ENCODE measurements around the gene C12orf50.
"Not testable (repeated sequence)": the region's sequence is repeated elsewhere in the genome, so short reads cannot be mapped to it uniquely, and the experiment has no call there.

The C12orf50 gene, protein sequence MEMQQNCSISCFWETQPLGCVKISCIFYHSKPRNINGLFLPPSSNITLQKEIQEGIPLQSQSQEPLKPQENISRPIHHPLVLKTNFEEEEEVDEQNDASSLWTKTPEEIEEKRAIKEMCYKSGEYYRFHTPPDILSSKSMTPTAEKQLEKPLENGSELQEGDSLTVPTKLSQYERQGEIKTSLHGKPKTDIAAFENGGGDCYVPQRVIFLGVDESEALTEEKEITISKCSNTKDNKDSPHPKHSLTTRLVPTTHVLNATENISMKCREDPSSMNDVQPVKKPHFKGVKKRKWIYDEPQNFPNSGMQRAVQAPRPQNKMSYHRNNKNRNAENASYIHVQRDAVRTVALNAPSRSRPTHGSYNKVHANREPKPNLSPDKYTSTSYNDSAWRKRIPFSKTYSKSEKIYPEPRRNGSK

DNA sequence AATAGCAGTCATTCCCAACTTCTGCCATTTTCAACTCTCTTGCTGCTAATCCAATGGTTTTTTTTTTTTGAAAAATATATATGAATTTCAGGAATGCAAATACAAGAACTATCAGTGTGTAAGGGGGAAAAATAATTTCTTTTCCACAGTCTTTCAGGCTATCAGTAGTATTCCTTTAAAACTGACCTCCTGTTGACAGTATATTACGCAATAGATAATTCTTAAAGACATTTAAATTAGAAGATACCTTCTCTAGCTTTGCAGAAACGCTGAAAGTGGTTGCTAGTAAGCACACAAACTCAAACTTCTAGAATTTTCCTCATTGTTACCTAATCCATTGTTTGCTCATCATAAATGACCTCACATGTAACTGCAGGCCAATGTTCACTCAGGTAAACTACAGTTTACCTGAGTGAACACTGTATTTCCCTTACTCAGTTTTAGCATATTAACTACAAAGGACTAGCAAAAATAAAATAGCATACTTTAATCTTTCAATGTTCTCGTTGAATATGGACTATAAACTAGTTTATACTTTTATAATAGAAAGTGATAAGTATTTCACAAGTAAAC, at the start of gene C12orf50:
C12orf50 (minus strand) TSS at position 309 of the 573 bp plus-strand sequence. CDS start 2,439 bp downstream, outside the sequence.
- no peak for DNase-seq (ENCODE audit: low spot score)

DNA sequence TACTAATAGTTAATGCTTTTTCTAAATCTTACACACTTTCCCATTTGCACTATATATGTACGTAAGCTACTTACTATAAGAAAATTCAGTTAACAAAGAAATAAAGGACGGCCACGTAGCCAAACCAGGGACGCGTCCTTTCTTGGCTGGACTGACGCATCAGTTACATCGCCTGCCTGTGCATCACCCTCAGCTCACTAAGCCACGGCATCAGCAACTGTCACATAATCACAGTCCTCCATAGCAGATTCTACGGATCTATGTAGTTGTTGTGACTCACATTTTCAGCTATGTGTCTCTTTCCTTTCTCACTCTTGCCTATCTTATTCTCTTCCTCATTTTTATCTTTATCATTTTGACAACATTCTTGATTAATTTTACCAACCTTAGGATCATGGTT, 38.1 kb upstream of the C12orf50 start:
- no peak for DNase-seq (ENCODE audit: low spot score)

DNA sequence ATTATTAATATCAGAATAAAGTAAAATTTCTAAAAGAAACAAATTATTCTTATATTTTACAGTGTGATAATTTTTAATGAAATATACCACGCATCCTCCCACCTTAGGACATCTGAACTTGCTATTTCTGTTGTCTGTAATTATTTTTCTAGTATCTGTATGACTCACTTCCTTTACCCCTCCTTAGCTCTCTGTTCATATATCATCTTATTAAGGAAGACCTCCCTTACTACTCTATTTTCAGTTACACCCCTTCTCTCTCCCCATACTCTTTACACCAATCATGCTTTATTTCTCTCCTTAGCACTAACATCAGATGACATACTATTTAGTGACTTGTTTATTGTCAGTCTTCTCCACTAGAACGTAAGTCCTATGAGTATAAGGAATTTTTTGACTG, 34.2 kb upstream of the C12orf50 start:
- DNase-seq (ENCODE audit: low spot score) = no peak

DNA sequence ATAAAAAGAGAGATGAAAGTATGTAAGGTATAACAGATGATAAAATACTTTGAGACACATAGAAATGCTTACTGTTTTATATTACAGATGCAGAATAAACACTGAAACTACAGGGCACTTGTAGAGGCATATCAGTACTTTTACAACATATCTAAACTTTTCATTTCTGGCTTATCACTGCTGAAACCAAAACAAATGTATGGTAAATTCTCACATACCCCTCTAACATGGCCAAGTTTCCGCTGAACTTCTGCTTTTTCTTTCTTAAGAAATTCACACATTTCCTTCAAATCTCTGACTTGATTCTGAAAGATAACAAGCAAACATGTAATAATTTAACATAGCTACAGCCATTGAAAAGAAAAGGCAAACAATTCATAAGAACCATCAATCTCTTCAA, 33.3 kb upstream of the C12orf50 start:
- no peak for DNase-seq (ENCODE audit: low spot score)

DNA sequence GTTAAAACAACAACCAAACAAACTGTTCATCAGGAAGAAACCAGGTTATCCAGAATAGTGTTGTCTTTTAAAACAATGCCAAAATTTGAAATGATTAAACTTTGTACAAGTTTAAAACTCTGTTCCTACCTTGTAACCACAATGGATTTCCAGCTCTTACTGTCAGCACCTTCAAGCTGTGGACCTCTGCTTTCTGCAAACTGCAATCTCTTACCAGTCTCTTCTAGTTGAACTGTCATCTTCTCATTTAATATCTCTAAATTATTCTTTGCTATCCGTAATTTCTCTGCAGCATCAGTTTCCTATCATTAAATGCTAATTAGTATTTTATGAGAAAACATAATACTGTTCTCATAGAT, 29.5 kb upstream of the C12orf50 start:
- no peak for DNase-seq (ENCODE audit: low spot score)

DNA sequence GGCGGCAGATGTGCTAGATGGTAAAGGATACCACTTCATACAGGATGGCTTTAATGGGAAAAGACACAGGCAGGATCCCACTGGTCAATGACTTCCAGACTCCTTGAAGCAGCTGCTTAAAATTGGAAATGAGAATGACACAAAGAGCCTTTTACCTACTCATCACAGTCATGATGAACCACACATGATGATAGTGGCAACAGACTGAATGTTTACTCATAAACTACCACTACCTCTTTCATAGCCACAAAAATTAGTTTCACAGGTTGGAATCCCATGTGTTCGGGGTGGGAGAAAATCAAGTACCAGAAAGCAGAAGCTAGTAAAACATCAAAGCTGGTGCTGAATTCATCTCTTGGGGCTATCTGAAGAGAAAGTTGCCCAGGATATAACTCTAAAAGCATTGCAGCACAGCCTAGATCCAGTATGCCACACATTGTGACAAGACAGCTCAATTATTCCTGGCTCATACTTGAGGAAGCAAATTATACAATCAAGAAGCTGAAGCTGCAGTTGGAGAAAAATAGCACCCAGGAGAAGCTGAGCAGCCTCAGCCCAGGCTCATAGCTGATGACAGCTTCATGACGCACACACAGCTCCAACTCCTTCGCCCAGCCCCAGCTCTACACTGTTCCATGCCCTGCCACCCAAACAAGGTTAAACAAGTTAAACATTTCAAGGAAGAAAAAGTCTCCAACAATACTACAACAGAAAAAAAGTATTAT, 29.0 kb upstream of the C12orf50 start:
- no peak for DNase-seq (ENCODE audit: low spot score)

DNA sequence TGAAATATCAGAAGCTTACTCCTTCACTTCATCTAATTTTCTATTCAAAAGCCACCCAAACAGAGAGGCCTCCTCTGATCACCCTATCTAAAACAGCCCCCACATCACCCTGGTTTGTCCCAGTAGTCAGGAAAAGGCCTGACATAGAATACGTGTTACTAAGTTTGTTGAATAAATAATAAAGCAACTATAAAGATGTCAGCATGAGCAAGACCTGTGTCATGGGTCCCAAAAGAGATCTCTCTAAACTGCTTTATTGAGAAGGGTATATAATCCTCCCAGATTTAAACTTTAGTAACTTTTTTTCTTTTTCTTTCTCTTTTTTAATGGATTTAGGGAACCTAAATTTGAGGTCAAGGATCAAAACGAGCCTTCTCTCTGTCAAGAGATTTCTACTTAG, 27.4 kb upstream of the C12orf50 start:
- DNase-seq (ENCODE audit: low spot score) = no peak

DNA sequence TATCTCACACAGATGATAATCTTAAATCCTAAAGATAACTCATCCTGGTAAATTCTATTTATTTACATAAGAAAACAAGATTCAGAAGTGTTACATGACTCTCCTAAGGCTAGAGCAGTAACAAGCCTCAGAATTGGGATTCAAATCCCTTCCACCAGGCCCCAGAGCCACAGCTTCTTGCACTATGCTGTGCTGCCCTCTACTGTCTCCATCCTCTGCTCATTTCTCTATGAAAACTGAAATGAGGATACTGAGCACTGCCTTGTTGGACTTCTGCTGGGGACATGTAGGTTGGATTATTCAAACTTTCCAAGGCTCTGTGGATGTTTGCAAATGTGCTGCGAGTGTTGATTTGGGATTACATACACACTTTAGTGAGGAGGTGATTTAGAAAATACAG, 23.5 kb upstream of the C12orf50 start:
- peak; percentile 20 for DNase-seq (ENCODE audit: low spot score)

DNA sequence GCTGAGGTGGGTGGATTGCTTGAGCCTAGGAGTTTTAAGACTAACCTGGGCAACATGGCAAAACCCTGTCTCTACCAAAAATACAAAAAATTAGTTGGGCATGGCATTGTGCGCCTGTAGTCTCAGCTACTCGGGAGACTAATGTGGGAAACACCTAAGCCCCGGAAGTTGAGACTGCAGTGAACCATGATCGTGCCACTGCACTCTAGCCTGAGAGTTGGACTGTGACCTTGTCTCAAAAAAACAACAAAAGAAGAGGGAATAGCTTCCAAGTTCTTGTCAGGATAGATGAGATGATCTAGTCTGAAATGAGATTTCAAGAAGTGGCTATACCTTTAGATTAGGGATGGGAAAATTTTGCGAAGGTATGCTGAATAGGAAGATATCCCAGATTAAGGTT, 14.8 kb upstream of the C12orf50 start:
- no peak for DNase-seq (ENCODE audit: low spot score)

DNA sequence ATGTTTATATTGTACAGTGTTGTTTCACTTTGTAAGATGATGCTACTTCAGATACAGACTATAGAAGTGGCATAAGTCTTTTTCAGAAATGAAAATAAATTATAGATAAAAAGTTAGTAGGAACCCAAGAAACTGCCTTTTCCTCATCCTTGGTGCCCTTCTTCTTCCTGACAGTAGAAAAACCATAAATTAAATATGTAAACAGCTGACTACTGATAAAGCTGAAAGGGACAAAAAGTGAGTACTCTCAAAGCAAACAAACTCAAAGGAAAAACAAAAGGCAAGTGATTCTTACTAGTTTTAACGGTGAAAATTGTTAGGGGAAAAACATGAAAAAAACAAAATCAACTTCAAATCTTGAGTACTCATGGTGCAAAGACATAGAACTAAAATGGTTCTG, 8.6 kb upstream of the C12orf50 start:
- DNase-seq (ENCODE audit: low spot score) = no peak

DNA sequence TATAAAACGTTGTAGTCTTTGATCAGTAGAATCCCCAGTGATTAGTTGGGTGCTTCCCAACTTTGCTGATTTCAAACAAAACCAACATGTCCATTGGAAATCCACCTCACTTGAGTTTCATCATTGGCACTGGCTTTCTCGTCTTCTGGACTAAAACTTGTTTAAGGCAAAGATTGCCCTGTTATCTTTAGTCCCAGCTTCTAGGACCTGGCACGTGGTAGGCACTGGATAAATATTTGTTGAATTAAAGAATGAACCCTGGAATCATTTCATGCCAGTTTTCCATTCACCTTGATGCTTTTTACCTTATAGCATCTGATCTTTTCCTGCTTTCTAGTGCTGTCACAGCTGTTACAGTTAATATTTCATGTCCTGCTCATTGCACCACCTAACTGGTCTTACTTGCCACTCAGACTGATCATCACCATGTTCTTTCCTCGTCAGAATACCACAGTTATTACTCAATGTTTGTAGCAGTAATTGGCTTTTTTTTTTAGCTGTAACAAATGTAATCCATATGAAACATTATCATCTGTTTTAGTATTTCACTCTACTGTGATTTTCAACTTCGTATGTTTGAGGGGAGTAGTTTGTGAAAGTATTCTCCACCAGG, 7.3 kb upstream of the C12orf50 start:
- DNase-seq (ENCODE audit: low spot score) = no peak

DNA sequence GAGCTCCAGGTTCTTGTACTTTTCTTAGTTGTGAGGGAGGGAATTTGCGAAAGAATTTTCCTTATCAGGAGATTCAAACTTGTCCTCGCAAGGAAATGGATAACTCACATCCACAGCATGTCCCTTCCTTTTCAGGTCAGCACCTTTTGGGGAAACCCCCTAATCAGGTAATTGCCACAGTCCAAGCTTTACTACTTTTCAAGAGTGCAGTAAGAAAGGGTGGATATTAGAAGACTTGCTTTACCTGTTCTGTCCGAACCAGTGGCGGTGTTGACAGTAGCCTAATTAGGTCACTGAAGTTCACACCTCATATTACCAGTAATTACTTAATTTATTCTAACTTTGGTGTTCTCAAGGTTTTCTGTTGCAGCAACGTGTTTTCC, 6.7 kb upstream of the C12orf50 start:
- DNase-seq (ENCODE audit: low spot score) = no peak

DNA sequence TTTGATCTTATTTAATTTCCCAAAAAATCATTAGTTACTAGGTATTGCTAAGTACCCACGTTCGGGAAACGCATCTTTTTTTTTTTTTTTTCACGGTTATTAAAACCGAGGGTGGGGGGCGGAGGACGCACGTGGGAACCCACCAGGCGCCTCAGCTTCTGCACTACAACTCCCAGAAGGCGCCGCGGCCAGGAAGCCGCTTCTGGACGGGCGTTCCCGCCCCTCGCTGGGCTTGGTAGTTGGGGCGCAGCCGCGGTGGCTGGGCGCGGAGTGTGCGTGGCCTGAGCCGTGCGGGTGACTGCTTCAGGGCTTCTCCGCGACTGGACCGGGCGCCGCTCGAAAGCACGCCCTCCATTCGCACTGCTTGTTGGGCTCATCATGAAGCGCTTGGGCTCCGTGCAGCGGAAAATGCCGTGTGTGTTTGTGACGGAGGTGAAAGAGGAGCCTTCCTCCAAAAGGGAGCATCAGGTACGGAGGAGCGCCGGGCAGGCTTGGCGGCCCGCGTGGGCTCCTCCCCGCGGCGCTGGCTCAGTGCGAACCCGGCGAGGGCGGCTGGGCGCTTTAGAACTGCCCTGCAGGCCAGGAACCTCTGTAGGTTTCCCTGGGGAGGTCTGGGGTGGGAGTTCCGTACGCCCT, 6.2 kb upstream of the C12orf50 start:
- peak; percentile 82 for DNase-seq (ENCODE audit: low spot score)

DNA sequence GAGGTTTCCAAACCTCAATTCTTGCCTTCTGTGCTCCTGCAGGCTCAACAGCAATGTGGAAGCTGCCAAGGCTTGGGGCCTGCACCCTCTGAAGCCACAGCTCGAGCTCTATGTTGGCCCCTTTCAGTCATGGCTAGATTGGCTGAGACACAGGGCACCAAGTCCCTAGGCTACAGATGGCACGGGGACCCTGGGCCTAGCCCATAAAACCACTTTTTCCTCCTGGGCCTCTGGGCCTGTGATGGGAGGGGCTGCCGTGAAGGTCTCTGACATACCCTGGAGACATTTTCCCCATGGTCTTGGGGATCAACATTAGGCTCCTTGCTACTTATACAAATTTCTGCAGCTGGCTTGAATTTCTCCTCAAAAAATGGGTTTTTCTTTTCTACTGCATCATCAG, 2.0 kb upstream of the C12orf50 start:
- DNase-seq (ENCODE audit: low spot score) = not testable (repeated sequence)

DNA sequence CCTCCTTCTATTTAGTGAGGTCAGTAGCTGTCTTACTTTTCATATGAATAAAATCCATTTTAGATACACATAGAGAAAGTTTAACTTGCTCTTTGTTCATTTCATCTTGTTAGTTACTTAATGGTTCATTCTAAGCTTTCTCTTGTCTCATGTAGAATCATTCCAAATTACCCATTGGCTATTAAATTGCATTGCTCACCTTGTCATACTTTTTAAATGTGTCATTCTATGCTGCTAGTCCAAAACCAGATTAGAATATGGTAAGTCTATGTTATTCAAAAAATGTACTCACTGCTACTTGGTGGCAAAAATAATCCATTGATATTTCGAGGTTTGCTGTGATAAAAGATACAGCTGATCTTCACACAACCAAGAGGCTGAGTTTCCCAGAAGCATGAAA, 3.0 kb downstream of the C12orf50 start:
- no peak for DNase-seq (ENCODE audit: low spot score)

DNA sequence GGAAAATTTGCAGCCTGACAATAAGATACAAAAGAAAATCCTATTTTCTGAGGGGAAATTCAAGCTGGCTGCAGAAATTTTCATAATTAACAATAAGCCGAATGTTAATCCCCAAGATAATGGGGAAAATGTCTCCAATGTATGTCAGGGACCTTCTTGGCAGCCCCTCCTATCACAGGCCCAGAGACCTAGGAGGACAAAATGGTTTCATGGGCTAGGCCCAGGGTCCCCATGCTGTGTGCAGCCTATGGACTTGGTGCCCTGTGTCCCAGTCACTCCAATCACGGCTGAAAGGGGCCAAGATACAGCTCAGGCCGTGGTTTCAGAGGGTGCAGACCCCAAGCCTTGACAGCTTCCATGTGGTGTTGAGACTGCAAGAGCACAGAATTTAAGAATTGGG, 11.2 kb downstream of the C12orf50 start:
- no peak for DNase-seq (ENCODE audit: low spot score)

DNA sequence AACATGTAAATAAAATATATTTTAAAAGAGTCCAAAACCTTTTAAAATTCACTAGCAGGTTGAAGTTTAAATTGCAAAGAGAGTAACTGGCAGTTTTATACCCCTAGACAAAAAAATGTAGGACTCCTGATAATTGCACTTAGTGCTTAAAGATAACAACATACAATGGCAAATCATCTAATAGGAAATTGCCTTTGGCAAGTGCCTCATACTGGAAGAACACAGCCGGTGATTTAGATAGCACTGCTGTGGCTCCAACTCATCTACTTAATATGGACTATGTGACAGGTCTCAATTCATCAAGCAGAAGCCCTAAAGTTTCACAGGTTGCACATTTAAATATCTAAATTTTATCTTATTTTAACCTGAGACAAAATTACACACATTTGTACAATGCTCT, 13.4 kb downstream of the C12orf50 start:
- no peak for DNase-seq (ENCODE audit: low spot score)

DNA sequence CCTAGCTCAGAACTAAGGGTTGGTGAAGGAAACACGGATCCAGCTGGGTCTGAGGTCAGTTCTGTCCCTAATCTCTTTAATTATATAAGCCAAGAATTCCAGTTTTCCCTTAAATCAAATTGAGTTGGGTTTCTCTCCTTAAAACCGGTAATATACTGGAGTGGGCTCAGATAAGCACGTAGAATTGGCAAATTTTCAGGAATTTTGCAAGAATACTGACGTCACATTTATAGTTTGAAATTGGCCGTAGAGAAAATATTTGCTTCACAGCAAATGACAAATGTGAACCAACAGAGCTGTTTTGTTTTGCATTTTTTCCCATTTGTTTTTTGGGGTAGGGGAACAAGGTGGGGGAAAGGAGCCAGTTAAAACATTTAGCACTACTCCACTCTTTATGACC, 17.4 kb downstream of the C12orf50 start:
- DNase-seq (ENCODE audit: low spot score) = no peak

DNA sequence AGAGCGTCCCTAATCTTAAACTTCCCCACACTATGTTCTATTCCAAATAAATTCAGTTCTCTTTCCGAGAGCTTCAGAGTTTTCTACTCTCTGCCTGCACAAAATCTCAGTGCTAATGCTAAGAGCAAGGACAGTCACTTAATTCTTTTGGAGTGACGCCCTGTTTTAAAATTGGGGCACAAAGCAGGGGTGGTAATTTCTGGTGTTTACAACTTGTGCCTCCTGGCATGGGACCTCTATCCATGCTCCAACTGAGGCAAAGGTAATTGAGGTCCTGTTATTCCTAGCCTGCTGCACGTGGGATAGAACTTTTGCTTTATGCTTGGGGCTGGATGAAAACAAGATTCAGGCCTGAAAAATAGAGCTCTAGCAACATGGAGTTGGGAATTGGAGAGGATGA, 22.9 kb downstream of the C12orf50 start:
- DNase-seq (ENCODE audit: low spot score) = no peak

DNA sequence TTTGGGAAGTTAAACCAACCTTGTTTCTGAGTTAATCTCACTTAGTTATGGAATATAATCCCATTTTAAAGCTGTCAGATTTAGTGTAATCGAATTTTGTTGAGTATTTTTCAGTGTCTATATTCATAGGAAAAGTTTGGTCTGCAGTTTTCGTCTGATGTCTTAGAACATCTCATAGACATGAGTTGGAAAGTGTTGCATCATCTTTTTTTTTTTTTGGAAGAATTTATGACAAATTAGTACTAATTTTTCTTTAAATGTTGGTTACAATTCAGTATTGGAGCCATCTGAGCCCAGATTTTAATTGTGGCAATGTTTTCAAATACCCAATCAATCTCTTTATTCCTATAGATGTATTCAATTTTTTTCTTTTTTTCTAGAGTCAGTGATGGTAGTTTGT, 27.9 kb downstream of the C12orf50 start:
- DNase-seq (ENCODE audit: low spot score) = no peak

DNA sequence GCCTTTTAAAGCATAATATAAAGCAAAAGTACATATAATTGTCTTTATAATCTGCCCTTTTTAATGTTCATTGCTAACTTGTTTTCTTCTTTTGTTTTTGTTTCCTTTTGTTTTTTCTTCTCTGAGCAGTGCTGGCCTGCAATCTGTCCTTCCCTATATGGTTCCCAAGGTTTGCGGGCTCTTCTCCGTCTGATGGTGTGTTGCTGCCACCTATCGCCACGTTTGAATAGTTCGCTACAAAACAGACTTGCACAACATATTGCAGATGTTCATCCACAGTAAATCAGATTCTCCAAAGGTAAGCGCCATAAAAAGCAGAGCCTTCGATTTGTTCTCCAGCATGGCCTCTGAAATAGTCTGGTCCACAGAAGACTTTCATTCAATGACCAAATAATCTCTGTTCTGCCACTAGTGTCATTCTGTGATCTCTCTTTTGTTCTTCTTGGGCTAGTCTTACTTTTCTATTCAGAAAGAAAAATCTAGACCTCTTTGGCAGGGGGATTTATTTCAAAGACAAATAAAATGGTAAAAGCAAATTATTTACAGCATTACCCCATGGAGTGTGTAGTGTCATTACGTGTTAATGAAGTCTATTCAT, 33.5 kb downstream of the C12orf50 start:
- DNase-seq (ENCODE audit: low spot score) = peak; percentile 26

DNA sequence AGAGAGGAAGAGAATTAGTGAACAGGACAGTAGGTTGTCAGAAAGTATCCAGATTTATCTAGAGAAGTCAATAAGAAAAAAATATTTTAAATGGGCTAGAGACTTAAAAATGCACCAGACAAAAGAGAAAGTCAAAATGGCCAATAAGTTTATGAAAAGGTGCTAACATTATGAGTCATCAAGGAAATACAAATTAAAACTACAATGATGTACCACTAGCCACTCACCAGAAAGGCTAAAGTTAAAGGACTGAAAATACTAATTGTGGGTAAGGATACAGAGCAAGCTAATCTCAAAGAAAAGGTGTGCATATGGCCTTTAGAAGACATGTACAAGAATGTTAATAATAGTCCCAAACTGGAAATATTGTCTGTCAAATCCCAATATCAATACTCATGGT, 37.7 kb downstream of the C12orf50 start:
- no peak for DNase-seq (ENCODE audit: low spot score)
